ENCODE results near the gene SH3RF1. TPM values are rescaled to one million over a fixed set of nuclear protein-coding genes. Genes with fewer than 3 reads are reported as not detected.
A peak's percentile ranks its signal among the peaks of the same experiment; 100 is the strongest.

SH3RF1 gene
- total RNA-seq, 2 donors from 2014 or later = 42.9 to 57.5 TPM

- intact Hi-C loops (cut with DNase I) = no loop called here
- WGBS = 88% methylated on average over 2 of the region's 2 CpGs
- Histone ChIP-seq H3K9me3 (no peaks in the 10 kb centered on the region), H3K36me3 (no peaks in the 10 kb centered on the region), H3K27ac (no peak overlapping the region), H3K4me3 (no peak overlapping the region), H3K4me1 (replicated peaks) (no peaks in the 10 kb centered on the region), H3K27me3 (replicated peaks; ENCODE audit: insufficient read depth) (no peaks in the 10 kb centered on the region)
- no peak for TF ChIP-seq POLR2AphosphoS5 (IDR thresholded peaks at IDR 0.05)
- TF ChIP-seq POLR2A (IDR thresholded peaks at IDR 0.05) = no peak
- no peak for TF ChIP-seq CTCF (IDR thresholded peaks at IDR 0.05)
- no peak for DNase-seq (ENCODE audit: low spot score)
Measured at GRCh38 chr4:169098054-169098497, 172.7 kb downstream of the SH3RF1 start.

DNA sequence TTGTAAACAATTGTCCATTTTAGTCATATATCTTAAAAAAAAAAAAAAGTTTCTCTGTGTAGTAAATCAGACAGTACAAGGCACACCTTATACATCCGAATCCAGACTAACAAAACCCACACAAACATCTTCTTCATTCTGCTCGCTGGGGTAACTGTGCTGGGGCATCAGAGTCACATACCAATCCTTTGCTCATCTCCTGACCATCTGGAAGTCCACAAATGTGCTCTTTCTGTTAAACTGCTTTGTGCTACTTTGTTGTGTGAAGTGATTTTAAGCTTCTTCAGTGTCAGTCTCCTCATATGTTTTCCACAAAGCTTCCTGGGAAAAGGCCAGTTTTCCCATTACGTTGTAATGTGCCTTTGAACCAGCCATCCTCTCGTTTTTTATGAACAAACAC is 174.5 kb downstream of the SH3RF1 start:
- Histone ChIP-seq H3K4me1 (replicated peaks) (peaks cover 5% of the 10 kb centered on the region), H3K4me3 (no peak overlapping the region), H3K27me3 (replicated peaks; ENCODE audit: insufficient read depth) (no peaks in the 10 kb centered on the region), H3K36me3 (no peaks in the 10 kb centered on the region), H3K9me3 (no peaks in the 10 kb centered on the region), H3K27ac (no peak overlapping the region)
- WGBS = 77% methylated on average over 4 of the region's 4 CpGs
- TF ChIP-seq CTCF (IDR thresholded peaks at IDR 0.05) (no peak), POLR2A (IDR thresholded peaks at IDR 0.05) (no peak), POLR2AphosphoS5 (IDR thresholded peaks at IDR 0.05) (no peak)
- intact Hi-C loops (cut with DNase I) = no loop called here
- no peak for DNase-seq (ENCODE audit: low spot score)

GRCh38 chr4:169094656-169095231 is 176.0 kb downstream of the SH3RF1 start:
- H3K36me3 ChIP-seq = no peaks in the 10 kb centered on the region
- TF ChIP-seq POLR2A (IDR thresholded peaks at IDR 0.05) (no peak), CTCF (IDR thresholded peaks at IDR 0.05) (no peak), POLR2AphosphoS5 (IDR thresholded peaks at IDR 0.05) (no peak)
- intact Hi-C loops (cut with DNase I) = no loop called here
- peak overlapping the region in 1 of 2 donors; percentile 13 for H3K27ac ChIP-seq
- H3K27me3 ChIP-seq (replicated peaks; ENCODE audit: insufficient read depth) = no peaks in the 10 kb centered on the region
- peaks cover 5% of the 10 kb centered on the region for H3K4me1 ChIP-seq (replicated peaks)
- DNase-seq (ENCODE audit: low spot score) = no peak
- no peak overlapping the region for H3K4me3 ChIP-seq
- 98% methylated on average over 4 of the region's 4 CpGs for WGBS
- H3K9me3 ChIP-seq = no peaks in the 10 kb centered on the region

GRCh38 chr4:169092889-169093522 is 177.8 kb downstream of the SH3RF1 start:
- TF ChIP-seq POLR2AphosphoS5 (IDR thresholded peaks at IDR 0.05) (peak; percentile 42), CTCF (IDR thresholded peaks at IDR 0.05) (no peak)
- DNase-seq (ENCODE audit: low spot score) = peak; percentile 31
- H3K27ac ChIP-seq = peak overlapping the region; percentile 46 to 62
- H3K36me3 ChIP-seq = no peaks in the 10 kb centered on the region
- H3K9me3 ChIP-seq = no peaks in the 10 kb centered on the region
- H3K4me1 ChIP-seq (replicated peaks) = peaks cover 5% of the 10 kb centered on the region
- intact Hi-C loops (cut with DNase I) = no loop called here
- 47% methylated on average over 3 of the region's 3 CpGs for WGBS
- H3K4me3 ChIP-seq = no peak overlapping the region
- H3K27me3 ChIP-seq (replicated peaks; ENCODE audit: insufficient read depth) = no peaks in the 10 kb centered on the region

Data from prostate gland (tissue), 2 donors.